Lower leg skin (tissue), 3 donors: ENCODE data around the gene CCDC186.

ENCODE experiments used
- CTCF ChIP-seq, 3 donors: fragments of 450-650 bp; IDR thresholded peaks; one replicate each; pipeline ENCODE4 v1.5.1; 2016; ENCODE audit warnings: antibody characterized with exemption in 3 of 3, mild to moderate bottlenecking in 3 of 3, moderate library complexity in 2 of 3
- POLR2A ChIP-seq, 2 donors: fragments of 450-650 bp; IDR thresholded peaks; one replicate each; pipeline ENCODE4 v1.6.1; 2016 to 2017; ENCODE audit warnings: antibody characterized with exemption in 2 of 2, mild to moderate bottlenecking in 1 of 2, moderate library complexity in 1 of 2

DNA sequence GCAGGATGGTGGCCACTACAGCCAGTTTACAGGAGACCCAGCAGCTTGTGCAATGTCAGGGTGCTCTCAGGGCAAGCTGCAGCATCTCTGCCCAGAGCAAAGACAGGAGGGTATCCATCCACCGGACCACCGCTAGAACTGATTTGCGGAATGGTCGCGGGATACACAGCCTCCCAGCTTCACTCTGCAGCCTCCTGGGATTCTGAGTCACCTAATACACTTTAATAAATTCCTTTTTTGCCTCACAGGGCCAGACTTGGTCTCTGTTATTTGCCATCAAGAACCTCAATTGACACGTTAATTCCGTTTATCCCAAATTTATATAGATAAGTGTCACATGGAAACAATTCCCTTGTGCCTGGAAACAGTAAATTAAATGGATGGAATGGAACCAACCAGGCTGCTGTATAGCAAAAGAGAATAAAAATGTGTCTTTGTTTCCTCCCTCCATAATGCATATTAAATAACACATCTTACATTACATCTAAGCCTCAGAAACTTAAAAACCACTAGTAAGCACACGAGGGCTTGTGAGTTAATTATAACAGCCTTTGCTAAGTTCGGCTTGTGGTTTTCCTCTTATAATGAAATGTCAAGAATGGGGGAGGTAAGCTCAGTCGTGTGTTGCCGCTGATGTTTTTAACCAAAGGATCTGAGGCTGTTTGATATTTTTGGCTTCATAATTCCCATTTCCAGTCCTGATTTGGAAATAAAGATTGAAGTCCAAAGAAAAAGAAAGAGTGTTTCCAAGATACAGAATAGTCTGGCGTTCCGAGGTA lies 78.3 kb downstream of the CCDC186 start:
- no peak for TF ChIP-seq CTCF (IDR thresholded peaks at IDR 0.05)
- TF ChIP-seq POLR2A (IDR thresholded peaks at IDR 0.05) = no peak
